Measurements from ENCODE around the gene PRKCD.

The PRKCD gene

DNA sequence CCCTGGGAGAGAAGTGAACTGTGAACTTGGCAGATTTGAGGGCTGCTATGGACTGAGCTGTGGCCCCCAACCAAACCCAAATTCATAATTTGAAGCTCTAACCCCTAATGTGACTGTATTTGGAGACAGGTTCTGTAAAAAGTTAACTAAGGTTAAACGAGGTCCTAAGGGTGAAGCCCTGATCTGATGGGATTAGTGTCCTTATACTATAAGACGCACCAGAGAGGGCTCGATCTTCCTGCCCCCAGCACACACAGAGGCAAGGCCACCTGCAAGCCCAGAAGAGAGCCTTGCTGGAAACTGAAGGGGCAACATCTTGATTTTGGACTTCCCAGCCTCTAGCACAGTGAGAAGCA lies 60.8 kb downstream of the PRKCD start:
- DNase-seq: no peak

DNA sequence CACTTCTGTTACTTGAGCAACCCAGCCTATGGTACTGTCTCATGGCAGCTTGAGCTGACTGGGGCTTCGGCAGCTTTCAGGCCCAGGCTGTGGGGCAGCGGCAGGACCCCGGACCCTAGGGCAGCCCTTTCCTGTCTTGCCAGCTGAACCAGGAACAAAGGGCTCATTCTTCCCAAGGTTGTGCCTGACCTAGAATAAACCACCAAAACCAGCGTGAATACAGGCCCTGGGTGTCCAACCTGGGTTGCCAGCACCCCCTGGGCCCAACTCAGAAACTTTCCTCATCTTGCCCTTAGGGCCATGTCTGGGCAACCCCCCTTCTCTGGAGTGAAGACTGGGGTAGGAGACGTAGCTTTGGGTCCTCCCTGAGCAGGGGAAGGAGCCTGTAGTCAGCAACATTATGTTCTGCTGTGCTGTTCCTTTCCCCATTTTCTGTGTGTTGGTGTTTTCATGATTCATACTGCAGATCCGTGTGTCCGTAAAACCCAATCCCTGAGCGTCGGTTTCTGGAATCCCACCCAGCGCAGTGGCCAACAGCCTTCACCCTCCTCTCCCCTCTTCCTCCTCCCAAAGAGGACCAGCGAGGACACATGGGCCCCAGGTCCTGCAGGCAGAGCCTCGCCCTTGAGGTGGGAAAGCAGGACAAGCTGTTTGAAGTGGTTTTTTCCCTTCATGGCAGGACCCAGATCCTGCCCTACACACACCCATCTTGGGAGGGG lies 61.3 kb downstream of the PRKCD start:
- no peak for DNase-seq

DNA sequence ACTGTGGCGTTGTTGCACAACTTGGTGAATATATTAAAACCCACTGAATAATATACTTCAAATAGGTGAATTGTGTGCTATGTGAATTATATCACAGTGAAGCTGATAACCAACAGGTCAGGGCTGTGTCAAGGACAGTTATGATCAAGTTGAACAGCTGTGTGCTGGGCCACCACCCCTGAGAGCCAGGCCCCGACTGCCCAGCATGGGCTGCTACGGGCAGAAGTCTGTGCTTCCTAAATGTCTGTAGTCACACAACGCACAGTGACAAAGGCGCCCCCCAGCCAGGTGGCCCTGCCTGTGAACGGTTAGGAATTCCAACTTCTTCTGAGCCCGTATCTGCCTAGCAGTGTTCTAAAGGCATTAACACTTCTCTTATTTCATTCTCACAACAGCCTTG lies 62.0 kb downstream of the PRKCD start:
- DNase-seq: no peak

DNA sequence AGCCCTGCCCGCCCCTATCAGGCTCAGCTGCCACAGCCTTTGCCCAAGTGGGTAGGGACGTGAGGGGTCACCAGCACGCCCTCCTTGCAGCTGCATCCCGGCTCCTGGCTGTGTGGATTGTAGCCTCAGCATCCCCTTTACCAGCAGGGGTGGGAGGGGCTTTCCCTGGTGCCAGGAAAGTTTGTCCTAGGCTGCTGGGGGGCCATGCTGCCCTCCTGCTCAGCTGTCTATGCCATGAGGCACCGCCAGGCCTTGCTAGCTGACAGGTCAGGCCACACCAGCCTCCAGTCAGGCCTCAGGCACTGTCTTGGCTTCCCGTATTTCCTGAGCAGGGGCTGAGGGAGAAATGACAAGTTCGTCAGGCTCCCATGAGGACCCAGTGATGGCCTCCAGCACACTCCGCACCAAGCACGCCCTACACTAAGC lies 62.5 kb downstream of the PRKCD start:
- DNase-seq: no peak

DNA sequence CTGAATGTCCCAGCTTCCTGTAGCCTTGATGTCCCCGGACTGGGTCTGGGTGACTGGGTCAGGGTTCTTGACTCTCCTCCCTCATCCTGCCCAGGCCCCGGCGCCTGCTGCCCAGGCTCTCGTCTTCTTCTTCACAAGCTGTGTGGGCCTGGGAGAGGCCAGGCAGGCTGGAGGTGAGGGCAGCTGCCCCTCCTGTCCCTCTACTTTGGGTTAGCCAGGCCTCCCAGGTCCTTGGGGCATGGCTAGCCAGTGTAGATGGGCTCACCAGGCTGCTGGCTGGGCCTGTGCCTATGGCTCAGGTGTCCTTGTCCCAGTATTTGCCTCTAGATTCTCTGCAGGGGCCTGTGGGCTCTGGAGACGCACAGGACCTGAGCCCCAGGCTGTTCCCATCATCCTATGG lies 63.0 kb downstream of the PRKCD start:
- DNase-seq: no peak

DNA sequence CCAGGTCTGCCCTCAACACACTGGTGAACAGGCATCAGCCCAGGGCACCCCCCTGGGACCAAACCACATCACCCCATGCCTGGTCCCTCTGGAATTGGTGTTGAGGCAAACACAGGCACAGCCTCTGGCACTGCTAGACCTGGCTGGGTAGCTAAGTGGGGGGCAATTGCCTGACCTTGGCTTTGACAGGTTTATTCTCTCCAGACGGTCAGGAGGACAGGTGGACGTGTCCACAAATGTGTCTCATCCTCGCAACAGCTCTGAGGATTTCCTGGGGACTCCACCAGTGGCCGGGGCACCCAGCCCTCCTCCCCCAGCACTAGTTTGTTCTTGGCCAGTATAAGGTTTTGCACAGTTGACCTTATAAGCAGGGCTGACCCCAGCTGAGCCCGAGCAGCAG lies 63.5 kb downstream of the PRKCD start:
- no peak for DNase-seq

DNA sequence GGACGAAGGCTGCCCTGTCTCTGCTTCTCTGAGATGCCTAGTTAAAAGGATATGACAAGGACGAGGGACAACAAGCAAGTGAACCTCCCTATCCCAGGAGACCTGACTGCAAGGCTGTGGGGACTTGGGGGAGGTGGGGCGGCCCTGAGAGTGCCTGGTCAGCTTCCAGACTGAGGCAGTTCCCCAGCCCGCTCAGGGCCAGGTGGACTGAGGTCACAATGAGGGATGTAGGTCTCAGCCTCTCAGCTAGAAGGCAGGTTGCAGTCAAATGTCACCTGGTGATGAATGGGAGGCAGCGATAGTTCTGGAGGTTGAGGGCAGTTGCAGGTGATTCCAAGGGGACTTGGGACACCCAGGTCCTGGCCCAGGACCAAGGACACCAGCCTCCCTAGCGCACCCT lies 64.2 kb downstream of the PRKCD start:
- DNase-seq: no peak

DNA sequence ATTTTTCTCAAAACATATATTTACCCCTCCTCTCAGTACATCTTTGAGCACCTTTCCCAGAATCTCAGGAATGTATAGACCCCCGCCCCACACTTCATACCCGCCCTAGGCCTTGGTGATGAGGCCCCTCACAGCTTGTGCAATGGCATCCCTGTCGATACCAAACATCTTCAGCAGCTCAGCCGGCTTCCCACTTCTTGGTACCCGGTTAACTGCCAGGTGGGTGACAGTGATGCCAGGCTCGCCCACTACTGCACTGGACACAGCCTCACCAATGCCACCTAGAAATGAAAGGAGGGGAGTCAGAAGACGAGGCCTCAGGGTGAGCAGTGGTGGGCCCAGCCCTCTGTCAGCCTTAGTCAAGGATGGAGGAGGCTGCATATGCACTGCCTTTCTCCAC lies 64.6 kb downstream of the PRKCD start:
- no peak for DNase-seq

DNA sequence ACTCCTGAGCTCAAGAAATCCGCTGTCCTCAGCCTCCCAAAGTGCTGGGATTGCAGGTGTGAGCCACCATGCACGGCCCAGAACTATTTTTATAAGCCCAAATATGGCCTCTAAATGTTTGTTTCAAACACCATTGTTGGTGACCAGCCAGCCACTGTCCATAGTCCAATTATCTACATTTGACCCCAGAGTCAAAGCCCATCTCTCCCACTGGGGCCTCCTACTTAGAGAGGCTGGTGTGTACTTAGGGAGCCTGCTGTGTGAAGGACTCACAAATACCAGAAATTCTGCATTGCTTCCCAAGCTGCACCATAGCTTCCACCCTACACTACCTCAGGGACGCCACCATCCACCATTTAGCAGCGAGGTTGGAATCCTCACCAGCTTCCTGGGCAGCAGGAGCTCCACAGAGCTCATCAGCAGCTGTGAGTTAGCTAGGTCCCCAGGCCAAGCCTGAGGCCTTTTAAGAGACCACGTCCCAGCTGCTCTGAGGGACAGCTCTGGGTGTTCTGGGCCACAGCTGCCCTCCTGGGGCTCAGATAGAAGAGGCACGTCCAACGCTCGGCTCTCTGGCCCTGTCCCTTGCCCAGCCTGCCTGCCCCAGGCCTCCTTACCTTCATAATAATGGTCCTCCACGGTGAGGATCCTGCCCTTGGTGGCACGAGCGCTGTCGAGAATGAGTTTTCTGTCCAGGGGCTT lies 65.3 kb downstream of the PRKCD start:
- DNase-seq: no peak

DNA sequence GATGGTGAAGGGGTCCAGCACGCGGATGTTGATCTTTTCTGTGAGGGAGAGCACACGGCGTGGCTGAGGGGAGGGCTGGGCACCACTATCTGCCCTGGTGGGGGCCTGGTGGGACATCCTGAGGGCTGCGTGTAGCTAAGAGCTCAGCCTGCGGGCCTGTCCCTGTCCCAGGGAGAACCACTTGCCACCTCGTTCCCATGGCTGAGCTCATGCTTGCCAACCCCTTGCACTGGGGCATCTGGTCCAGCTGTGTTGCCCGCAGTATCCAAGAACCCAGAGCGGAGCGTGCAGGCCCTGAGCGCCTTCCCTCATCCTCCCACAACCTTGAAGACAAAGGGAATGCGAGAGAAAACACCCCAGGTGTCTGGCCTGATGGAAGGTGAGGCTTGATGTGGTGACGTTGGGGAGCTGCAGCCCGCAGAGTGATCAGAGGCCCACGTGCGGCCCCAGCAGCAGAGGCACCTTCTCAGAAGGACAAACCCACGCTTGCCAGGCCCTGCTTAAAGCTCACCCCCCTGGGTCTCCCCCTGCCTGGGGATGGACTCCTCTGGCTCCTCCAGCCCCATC lies 65.9 kb downstream of the PRKCD start:
- DNase-seq: no peak

DNA sequence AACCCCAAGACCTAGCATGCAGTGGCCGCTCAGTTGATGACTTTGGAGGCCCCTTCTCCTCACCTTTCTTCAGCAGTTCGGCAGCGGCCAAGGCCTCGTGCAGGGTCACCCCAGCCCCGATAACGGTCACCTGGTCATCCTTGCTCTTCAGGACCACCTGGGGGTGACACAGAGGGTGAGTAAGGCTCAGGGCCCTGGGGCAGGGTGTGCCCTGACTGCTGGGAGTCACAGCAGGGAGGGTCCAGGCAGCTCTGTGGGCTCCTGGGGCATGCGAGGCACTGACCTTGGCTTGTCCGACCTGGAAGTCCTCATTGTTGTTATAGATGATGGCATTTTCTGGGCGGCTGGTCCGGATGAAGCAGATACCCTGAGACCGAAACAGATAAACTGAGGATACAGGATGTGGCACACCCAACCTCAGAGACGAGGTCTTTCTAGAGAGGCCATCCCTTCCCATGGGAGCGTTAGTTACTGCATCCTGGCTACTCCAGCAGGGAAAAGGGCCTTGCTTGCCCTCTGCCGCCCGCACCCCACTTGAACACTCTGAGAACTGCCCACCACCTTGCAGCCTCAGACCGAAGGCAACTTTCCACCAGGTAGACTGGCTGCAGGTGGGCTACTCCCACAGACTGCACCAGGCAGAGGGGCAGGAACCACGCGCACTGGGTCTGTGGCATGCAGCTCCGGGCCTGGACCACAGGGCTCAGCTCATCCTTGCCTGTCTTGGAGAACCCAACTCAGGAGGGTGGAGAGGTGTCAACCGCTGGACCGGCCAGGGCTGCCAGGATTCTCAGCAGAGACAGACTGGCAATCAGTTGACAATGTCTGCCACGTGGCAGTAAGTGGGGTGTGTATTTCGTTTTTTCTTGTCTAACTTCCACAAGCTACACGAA lies 67.2 kb downstream of the PRKCD start:
- no peak for DNase-seq

DNA sequence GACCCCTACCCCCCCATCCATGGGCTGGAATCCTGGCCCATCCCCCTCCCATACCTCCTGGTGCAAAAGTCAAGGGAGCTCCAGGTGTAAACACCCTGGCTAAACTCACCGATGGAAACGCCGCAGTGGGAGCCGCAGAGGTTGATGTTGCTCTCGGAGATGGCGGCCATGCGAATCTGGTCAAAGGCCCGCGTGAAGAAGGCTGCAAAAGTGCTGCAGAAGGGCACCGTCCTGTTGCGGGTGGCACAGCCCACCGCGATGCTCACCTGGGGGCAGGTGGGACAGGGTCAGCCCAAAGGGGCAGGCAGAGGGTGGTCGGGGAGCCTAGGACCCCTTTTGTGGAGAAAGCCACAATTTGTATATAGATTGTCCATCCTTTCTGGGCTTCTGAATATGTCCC lies 68.2 kb downstream of the PRKCD start:
- no peak for DNase-seq

DNA sequence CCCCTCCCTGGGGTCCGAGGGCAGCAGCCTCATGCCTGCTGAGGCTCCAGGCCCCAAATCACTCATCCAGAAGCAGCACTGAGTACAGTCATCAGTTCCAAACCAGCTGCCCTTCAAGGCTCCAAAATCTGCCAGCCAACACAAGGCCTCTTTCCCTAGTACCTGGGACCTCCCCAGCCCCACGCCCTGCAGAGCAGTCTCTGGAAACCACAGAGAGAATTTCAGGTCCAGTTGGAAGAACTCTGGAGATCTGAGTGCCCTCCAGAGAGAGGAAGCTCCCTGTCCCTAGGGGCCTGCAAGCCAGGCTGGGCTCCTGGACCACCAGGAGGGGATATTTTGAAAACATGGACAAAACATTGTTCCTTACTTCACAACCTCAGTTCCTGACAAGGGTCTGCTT lies 68.6 kb downstream of the PRKCD start:
- no peak for DNase-seq

DNA sequence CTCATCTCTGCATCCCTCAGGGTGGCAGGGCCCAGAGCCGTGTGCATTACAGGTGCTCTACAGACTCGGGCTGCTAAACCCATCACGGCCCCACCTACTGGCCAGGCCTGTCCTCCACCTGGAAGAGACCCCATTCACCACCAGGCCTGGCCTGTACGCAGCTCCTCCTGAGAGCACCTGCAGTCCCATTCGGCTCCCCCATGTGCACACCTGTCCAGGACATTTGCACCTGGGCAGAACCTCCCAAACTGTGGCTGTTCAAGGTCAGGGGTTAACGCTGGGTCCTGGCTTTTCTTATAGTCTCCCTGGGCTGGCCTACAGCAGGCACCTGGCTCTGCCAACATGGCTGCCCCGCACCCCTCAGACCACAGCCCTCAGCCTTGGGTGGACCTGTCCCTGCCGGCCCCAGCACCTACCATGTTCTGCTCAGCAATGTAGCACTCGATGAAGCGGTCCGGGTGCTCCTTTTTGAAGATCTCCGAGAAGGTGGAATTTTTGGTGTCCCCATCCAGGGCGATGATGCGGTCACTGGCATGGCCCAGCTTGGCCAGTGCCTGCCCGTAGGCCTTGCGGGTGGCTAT lies 69.1 kb downstream of the PRKCD start:
- DNase-seq: no peak

DNA sequence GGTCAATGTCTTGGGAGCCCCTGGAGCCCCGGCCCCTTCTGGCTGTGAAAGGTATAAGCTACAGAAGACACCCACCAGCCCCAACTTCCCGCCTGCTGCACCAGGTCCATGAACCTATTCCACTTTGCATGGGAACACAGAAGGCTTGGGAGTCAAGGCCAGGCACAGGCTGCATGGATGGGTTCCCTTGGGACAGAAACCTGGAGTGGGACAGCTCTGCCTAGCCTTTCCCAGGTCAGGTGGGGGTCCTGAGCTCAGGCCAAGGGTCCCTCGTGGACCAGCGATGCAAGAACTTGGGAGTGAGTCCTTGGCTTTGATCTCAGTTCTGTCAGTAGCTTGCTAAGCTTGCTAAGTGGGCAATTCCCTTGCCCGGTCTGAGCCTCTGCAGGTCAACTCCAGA lies 69.8 kb downstream of the PRKCD start:
- no peak for DNase-seq

DNA sequence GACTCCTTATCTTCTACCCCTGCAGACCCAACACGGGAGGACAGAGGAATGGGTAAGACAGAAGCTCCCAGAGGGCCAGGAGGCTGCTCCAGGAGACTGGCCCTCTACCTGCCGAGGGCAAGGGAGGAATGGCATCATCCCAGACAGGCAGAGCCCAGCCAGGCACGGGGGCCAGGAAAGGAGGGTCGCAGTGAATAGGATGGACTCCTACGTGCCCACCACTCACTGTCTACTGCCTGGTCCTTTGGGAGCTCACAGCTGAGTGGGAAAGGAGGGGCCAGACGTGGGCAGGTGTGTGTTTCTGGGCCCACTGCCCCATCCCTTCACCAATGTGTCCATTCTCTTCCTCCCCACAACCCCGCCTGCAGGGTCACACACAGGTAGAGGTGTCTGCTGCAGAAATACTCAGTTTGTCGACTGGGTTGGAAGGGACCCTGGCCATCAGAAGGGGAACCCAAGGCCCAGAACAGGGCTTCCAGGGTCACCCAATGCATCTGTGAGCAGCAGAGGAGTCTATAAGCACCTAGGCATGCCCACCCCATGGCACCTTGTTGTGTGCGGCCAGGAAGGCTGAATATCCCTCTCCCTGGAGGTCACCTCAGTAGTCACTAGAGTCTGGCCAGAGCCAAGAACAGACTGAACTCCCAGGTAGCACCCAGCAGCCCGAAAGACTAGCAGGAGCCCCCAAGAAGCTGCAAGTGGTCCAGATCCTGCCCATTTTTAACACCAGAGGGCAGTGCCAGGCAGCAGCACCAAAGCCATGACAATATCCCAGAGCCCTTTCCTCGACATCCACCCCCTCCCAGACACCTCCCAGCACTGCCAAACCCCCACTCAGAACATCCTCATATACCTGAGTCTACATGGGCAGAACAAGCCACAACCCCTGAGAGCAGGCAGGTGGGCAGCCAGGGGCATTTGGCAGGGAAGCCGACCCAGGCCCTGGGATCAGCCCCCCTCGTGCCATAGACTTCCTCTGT lies 70.8 kb downstream of the PRKCD start:
- DNase-seq: no peak

DNA sequence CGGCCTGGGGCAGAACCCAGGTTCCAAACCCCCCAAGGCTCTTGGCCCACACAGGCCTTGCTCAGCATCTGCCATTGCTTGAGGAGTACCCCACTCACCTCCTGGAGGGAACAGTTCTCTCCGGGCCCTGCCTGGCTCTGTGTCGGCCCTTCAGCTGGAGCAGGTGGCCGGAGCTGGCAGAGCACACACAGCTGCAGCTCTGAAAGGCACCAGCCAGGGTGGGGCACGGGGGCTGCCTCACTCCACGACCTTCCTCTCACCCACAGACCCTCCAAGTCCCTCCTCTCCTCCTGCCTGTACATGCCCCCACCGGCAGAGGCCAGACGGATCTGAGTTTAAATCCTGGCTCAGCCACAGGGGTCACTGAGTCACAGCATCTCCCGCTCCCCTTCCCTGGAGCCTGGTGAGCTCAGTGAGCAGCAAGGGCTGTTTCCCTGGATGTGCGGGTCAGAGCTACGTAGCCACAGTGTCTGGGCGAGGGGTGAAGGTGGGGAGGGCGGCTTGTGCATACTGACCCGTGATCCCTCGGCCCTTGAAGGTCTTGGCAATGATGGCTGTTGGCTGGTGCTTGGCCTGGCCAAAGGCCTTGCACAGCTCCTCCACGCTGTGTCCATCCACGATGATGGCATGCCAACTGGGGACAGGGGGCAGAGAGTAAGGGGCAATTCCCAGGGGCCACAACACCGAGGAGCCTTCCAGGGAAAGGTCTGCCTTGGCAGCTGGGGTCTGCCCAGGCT lies 71.8 kb downstream of the PRKCD start:
- DNase-seq: no peak

DNA sequence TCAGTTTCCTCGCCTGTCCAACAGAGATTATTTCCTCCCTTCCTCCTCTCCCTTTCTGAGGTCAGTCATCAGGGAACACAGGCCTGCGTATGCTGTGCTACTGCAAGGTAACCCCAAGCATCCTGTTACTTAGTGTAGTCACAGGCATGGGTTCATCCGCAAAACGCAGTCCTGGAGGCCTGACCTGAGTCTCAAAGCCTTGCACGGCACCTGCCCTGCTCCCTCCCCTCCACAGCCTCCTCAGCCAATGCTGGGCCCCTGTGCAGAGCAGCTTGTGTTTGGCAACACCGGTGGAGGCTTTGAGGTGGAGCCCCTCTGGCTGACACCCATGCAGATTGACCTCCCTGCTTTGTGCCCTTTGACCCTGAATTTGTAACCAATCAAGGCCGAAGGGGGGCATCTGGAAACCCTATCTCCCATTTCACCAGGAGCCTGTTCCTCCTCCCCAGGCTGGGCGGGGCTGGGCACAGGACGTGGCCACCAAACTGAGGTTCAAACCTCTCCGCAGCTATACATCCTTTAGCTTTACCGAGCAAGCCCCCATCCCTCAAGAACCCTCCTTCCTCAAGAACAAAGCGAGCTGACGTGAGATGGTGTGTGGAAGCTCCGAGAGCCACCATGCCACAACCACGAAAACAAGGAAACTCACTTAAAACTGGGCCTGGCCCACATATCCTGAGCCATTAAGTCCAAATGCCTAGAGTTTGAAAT lies 73.3 kb downstream of the PRKCD start:
- no peak for DNase-seq

DNA sequence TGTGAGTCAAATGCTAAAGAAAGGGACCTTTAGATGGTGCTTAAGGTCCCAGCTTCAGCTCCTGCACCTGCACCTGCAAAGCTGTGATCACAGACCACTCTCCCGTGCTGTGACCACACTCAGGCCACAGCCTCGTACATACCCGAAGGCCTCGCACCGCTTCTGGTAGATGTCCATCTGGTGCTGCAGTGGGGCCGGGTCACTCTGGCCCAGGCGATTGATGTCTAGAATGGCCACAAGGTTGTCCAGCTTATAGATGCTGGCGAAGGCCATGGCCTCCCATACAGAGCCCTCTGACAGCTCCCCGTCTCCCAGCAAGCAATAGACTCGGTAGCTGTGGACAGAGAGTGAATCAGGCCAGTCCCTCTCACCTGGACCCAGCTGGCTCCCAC lies 73.8 kb downstream of the PRKCD start:
- no peak for DNase-seq

DNA sequence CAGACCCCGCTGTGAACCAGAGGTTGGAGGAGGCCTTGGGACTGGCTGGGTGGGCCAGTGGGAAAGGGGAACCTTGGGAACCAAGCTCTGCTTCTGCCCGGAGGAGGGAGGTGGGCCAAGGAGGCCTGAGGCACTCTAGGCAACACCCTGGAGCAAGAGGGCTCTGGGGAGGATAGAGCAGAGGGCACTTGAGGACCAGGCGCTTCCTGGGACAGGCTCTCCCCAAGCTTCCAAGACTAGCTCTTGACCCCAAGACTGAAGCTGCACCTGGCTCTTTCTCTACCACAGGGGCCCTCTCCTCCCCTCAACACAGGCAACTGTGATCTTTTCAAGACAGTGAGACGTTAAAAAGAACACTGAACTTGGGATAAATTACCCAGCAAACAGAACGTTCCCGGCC lies 74.5 kb downstream of the PRKCD start:
- DNase-seq: no peak

All from stimulated activated CD4-positive, alpha-beta T cell treated with anti-CD3 and anti-CD28 coated beads, Interleukin-4, amount 100 ng/mL, for 24 hours (primary cell).